DND-41 (cell line): Measurements from ENCODE around the gene CALR3.

ENCODE experiments used
- ATAC-seq: fragments of 200-7000 bp; cut with Tn5 transposase; 3 replicates; pipeline ENCODE4 v1.9.1; 2021; ENCODE audit warnings: low read depth; ENCODE audit not compliant: insufficient read depth
- DNase-seq: peaks from one replicate; pipeline ENCODE4 v3.0.0-alpha.2; 2020
- H2AFZ ChIP-seq: 2 replicates; pipeline ENCODE4 v1.6.0; 2012; ENCODE audit warnings: low read depth, low read length
- H3K27ac ChIP-seq: 2 replicates; pipeline ENCODE4 v1.5.1; 2012; ENCODE audit warnings: low read length, inconsistent platforms
- H3K27me3 ChIP-seq: fragments of 200-600 bp; sonication (generic); 2 replicates; pipeline ENCODE4 v1.6.0; 2012; ENCODE audit warnings: low read length, mild to moderate bottlenecking, inconsistent platforms; ENCODE audit not compliant: insufficient read depth, poor library complexity
- H3K36me3 ChIP-seq: 2 replicates; pipeline ENCODE4 v1.5.1; 2012; ENCODE audit warnings: low read length, inconsistent platforms; ENCODE audit not compliant: insufficient read depth
- H3K4me1 ChIP-seq: 2 replicates; pipeline ENCODE4 v1.5.1; 2012; ENCODE audit warnings: mild to moderate bottlenecking, low read length; ENCODE audit not compliant: insufficient read depth
- H3K4me2 ChIP-seq: 2 replicates; pipeline ENCODE4 v1.6.0; 2012; ENCODE audit warnings: mild to moderate bottlenecking, moderate library complexity, low read length, inconsistent platforms; ENCODE audit not compliant: insufficient read depth
- H3K4me3 ChIP-seq, 2 experiments: fragments of 200-600 bp in 1 of 2; shearing (Covaris generic) in 1 of 2; 2 replicates each; pipeline ENCODE4 v1.5.1; 2012 to 2016; ENCODE audit warnings: inconsistent platforms in 2 of 2, low read length in 2 of 2, mild to moderate bottlenecking in 2 of 2, low read depth in 1 of 2, moderate library complexity in 1 of 2
- H3K79me2 ChIP-seq: 2 replicates; pipeline ENCODE4 v1.6.0; 2012; ENCODE audit warnings: low read length, inconsistent platforms; ENCODE audit not compliant: insufficient read depth
- H3K9ac ChIP-seq: 2 replicates; pipeline ENCODE4 v1.6.0; 2012; ENCODE audit warnings: low read depth, mild to moderate bottlenecking, inconsistent platforms, low read length, moderate library complexity
- H3K9me3 ChIP-seq: 2 replicates; pipeline ENCODE4 v1.5.1; 2012; ENCODE audit warnings: low read length, moderate library complexity, mild to moderate bottlenecking, inconsistent platforms; ENCODE audit not compliant: insufficient read depth, severe bottlenecking
- H4K20me1 ChIP-seq: 2 replicates; pipeline ENCODE4 v1.6.0; 2012; ENCODE audit warnings: low read length; ENCODE audit not compliant: insufficient read depth
- EZH2 ChIP-seq: IDR thresholded peaks from 3 replicates; pipeline ENCODE4 v1.6.1; 2012; ENCODE audit warnings: borderline replicate concordance, low read depth, mild to moderate bottlenecking, moderate library complexity, low read length, inconsistent platforms; ENCODE audit not compliant: severe bottlenecking
- TF ChIP-seq, protein P1 (sequence below): IDR thresholded peaks from 2 replicates; pipeline ENCODE4 v1.5.1; 2012; ENCODE audit warnings: borderline replicate concordance, low read length, moderate library complexity, mild to moderate bottlenecking; ENCODE audit not compliant: poor library complexity, severe bottlenecking; ENCODE audit errors: extremely low read depth

CALR3 gene

DNA sequence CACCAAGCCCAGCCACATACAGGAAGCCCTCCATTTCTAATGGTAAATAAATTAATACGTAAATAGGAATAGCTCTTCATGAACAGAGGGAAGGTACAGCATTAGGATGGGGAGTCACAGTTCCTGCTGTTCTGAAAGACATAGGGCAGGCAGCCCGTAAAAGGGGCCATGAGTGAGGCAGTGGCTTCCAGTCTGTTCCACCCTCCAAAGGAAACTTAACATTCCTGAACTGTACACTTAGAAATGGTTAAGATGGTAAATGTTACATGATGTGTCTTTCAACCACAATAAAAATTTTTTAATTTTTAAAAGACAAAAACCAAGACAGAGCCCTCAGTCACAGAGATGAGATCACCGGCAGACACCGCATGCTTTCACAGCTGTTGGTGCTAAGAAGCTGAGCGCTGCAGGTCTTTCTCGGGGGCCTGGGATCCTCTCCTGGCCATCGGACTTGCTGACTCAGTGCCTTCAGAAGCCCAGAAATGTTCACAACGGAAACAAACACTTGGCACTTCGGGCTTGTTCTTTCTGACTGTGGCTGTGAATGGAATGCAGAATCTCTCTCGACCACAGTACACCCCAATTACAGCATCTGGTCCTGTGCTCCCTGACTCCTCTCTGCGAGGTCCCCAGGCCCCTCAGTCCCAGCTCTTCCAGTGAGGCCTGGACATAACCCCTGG lies 60.6 kb downstream of the CALR3 start:
- no peak overlapping the region for H3K9ac ChIP-seq
- no peak overlapping the region for H2AFZ ChIP-seq
- no peaks in the 10 kb centered on the region for H3K79me2 ChIP-seq
- H3K4me3 ChIP-seq, result no peak overlapping the region
- no peaks in the 10 kb centered on the region for H3K9me3 ChIP-seq
- H3K4me1 ChIP-seq, result no peaks in the 10 kb centered on the region
- no peak for DNase-seq
- peaks cover 76% of the 10 kb centered on the region for H3K36me3 ChIP-seq
- no peak for ATAC-seq
- TF ChIP-seq, protein P1, sequence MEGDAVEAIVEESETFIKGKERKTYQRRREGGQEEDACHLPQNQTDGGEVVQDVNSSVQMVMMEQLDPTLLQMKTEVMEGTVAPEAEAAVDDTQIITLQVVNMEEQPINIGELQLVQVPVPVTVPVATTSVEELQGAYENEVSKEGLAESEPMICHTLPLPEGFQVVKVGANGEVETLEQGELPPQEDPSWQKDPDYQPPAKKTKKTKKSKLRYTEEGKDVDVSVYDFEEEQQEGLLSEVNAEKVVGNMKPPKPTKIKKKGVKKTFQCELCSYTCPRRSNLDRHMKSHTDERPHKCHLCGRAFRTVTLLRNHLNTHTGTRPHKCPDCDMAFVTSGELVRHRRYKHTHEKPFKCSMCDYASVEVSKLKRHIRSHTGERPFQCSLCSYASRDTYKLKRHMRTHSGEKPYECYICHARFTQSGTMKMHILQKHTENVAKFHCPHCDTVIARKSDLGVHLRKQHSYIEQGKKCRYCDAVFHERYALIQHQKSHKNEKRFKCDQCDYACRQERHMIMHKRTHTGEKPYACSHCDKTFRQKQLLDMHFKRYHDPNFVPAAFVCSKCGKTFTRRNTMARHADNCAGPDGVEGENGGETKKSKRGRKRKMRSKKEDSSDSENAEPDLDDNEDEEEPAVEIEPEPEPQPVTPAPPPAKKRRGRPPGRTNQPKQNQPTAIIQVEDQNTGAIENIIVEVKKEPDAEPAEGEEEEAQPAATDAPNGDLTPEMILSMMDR, result no peak
- no peak for TF ChIP-seq EZH2
- H4K20me1 ChIP-seq, result peaks cover 3% of the 10 kb centered on the region; the same call in 1 of the 2 replicates
- no peak overlapping the region for H3K4me2 ChIP-seq
- H3K27ac ChIP-seq, result no peak overlapping the region
- H3K27me3 ChIP-seq, result no peaks in the 10 kb centered on the region

DNA sequence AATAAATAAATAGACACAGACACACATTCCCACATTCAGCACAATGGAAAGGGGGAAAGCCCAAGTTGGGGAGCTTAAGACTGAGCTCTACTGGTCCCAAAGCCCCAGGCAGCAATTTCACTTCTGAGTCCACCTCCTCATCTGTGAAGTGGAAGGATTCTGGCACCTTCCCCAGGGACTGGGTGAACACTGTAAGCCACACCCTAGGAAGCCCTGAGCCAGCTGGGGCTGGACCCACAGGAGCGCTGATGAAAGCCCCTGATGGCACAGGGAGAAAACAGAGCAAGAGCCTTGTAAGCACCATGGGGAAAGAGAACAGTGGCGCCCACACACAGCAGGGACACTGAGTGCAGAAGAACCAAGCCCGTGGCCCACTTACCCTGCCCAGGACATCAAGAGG lies 62.0 kb downstream of the CALR3 start:
- Histone ChIP-seq H3K9ac (no peak overlapping the region), H3K4me1 (no peaks in the 10 kb centered on the region), H2AFZ (no peak overlapping the region), H3K79me2 (no peaks in the 10 kb centered on the region), H3K9me3 (no peaks in the 10 kb centered on the region), H3K4me3 (no peak overlapping the region), H4K20me1 (peaks cover 9% of the 10 kb centered on the region), H3K4me2 (no peak overlapping the region), H3K27me3 (no peaks in the 10 kb centered on the region), H3K36me3 (peaks cover 77% of the 10 kb centered on the region), H3K27ac (no peak overlapping the region)
- ATAC-seq, result no peak
- TF ChIP-seq, protein P1, result no peak
- TF ChIP-seq EZH2, result no peak
- no peak for DNase-seq

DNA sequence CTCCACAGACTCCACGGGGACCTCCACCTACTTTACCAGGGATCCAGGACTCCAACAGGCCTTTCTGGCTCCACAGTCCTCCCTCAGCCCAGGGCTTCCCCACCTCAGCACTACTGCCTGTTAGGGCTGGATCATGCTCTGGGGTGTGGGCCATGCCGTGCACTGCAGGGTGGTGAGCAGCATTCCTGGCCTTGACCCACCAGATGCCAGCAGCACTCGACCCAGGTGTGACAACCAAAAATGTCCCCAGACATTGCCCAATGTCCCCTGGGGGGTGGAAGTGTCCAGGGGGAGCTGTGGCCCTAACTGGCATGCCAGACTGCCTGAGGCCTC lies 66.2 kb downstream of the CALR3 start:
- DNase-seq (no peak), ATAC-seq (no peak)
- Histone ChIP-seq H3K4me3 (no peak overlapping the region), H3K79me2 (no peaks in the 10 kb centered on the region), H3K9me3 (no peaks in the 10 kb centered on the region), H4K20me1 (peaks cover 9% of the 10 kb centered on the region), H3K9ac (no peak overlapping the region), H3K36me3 (peaks cover 74% of the 10 kb centered on the region), H3K27me3 (no peaks in the 10 kb centered on the region), H3K4me1 (no peaks in the 10 kb centered on the region), H2AFZ (no peak overlapping the region), H3K4me2 (no peak overlapping the region), H3K27ac (no peak overlapping the region)
- no peak for TF ChIP-seq EZH2
- TF ChIP-seq, protein P1, result no peak
